Ovary (tissue), 9 donors: Measurements from ENCODE around the gene IKBIP. TPM values are rescaled to one million over a fixed set of nuclear protein-coding genes. Genes with fewer than 3 reads are reported as not detected.

Experiments
- DNase-seq, 5 donors: peaks; one replicate each; pipeline ENCODE4 v3.0.0-alpha.2; 2019 to 2020
- H3K27ac ChIP-seq, 2 donors: fragments of 200-600 bp; one replicate each; pipeline versions ENCODE4 v1.5.1 to v1.8.0; 2019 to 2022
- H3K27me3 ChIP-seq: fragments of 200-600 bp; one replicate; pipeline ENCODE4 v1.8.0; 2022
- H3K36me3 ChIP-seq: fragments of 200-600 bp; sonication (generic); one replicate; pipeline ENCODE4 v1.5.1; 2019
- H3K4me1 ChIP-seq: one replicate; pipeline ENCODE4 v1.8.1; 2013; ENCODE audit warnings: mild to moderate bottlenecking, moderate library complexity; ENCODE audit not compliant: insufficient read depth
- H3K4me3 ChIP-seq: fragments of 200-600 bp; sonication (generic); one replicate; pipeline ENCODE4 v1.5.1; 2017
- H3K9me3 ChIP-seq, 2 donors: fragments of 200-600 bp in 1 of 2; sonication (generic) in 1 of 2; one replicate each; pipeline versions ENCODE4 v1.5.1 to v1.8.1; 2013 to 2019; ENCODE audit warnings: mild to moderate bottlenecking in 1 of 2, moderate library complexity in 1 of 2
- EP300 ChIP-seq: sonication (generic); formaldehyde crosslinking; IDR thresholded peaks from one replicate; pipeline ENCODE4 v1.6.1; 2017; ENCODE audit warnings: antibody characterized with exemption
- POLR2A ChIP-seq: fragments of 450-650 bp; IDR thresholded peaks from one replicate; pipeline ENCODE4 v1.6.1; 2017; ENCODE audit warnings: antibody characterized with exemption, mild to moderate bottlenecking, moderate library complexity
- WGBS, 3 donors: extraction: QIAGEN DNeasy Blood & Tissue Kit in 1 of 3; methylation state at CpG; one replicate each; pipeline versions ENCODE4 v1.1.5 to v1.1.7; 2013 to 2017; 5-methylcytosine and 5-hydroxymethylcytosine counted together
- intact Hi-C, 4 donors: fragments of 100-400 bp; cut with DNase I; formaldehyde crosslinking; loops; one replicate each; pipeline versions ENCODE4 v1.11.0 to v1.15.1; 2022 to 2023
- polyA plus RNA-seq, 2 donors: library from polyadenylated mRNA; stranded (reverse); fragments of 200-250 nt in 1 of 2; fragments of 350-450 nt in 1 of 2; fragmentation: Illumina TruSeq in 1 of 2; extraction: RNeasy Lipid Tissue Mini Kit (QIAGEN cat#74804) in 1 of 2; gene quantifications; one replicate each; pipeline ENCODE4 v1.2.3, GENCODE V29; 2013 to 2014
- total RNA-seq, 7 donors: library from RNA; depleted of rRNA in 2 of 7; stranded (reverse); fragments of >200 nt in 2 of 7; fragmentation: NEBNext Ultra II Directional in 3 of 7; extraction: Animal tissue kit (Norgen Biotek cat#: 25700) in 3 of 7; gene quantifications; one replicate each; pipeline versions ENCODE4 v1.1.0 to v1.2.4, GENCODE V29; 2016 to 2023
- TF ChIP-seq, protein P1 (sequence below), 3 donors: fragments of 450-650 bp in 2 of 3; fragments of 200-600 bp in 1 of 3; IDR thresholded peaks; one replicate each; pipeline versions ENCODE4 v1.5.1 to v1.8.0; 2016 to 2022; ENCODE audit warnings: antibody characterized with exemption in 3 of 3, mild to moderate bottlenecking in 1 of 3
- donor health status: DM: no; HTN: no; CAD: no; lungs with moderate emphysema.
- donor health status: DM: no; HTN: no; CAD: no.
- donor health status: Bipolar disorder and iron deficiency.
- donor health status: DM: yes; HTN: yes; CAD: no.
- donor health status: DM: no; HTN: no; CAD: no.
- donor health status: DM: yes; HTN: yes; CAD: no.

IKBIP gene
- total and polyA plus RNA-seq, 9 donors, result 6.8 to 12.4 (median 9.8) TPM

DNA sequence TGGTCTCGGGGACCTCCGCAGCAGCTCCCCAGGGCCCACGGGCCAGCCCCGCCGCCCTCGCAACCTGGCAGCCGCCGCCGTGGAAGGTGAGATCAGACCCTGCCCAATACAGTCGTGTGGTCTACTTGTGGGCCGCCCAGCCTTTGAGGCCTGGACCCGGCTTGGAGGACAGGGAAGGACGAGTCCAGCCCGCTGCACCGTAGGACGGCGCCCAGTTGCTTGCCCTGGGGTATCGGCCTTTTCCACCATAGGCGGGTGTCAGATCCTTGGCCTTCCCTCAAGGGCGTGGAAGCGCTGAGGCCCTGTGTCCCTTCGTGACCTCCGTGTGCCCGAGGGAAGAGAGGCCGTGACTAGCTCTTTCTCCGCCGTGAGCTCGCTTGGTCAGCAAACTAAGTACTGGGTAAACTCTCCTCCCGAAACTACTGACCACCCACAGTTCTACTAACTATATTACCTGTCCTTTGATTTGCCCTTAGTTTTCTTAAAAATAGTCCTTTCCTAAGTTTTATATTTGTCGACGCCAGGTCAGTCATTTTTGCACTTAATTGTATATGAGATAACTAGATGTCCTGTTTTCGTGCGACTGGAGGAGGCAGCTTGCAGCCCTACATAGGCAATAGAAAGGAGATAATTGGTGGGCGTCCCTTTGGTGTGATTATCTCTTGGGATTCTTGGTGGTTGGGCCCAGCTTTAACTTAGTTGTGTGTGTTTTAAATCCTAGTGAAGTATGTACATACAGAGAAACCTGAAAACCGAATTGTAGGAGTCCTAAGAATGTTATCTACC, 50.3 kb downstream of the IKBIP start:
- Histone ChIP-seq H3K36me3 (no peaks in the 10 kb centered on the region), H3K4me1 (peaks cover 7% of the 10 kb centered on the region), H3K4me3 (peak overlapping the region; percentile 91), H3K9me3 (no peaks in the 10 kb centered on the region), H3K27me3 (no peaks in the 10 kb centered on the region), H3K27ac (peak overlapping the region; percentile 85 to 92)
- TF ChIP-seq EP300 (no peak), POLR2A (no peak)
- TF ChIP-seq, protein P1, sequence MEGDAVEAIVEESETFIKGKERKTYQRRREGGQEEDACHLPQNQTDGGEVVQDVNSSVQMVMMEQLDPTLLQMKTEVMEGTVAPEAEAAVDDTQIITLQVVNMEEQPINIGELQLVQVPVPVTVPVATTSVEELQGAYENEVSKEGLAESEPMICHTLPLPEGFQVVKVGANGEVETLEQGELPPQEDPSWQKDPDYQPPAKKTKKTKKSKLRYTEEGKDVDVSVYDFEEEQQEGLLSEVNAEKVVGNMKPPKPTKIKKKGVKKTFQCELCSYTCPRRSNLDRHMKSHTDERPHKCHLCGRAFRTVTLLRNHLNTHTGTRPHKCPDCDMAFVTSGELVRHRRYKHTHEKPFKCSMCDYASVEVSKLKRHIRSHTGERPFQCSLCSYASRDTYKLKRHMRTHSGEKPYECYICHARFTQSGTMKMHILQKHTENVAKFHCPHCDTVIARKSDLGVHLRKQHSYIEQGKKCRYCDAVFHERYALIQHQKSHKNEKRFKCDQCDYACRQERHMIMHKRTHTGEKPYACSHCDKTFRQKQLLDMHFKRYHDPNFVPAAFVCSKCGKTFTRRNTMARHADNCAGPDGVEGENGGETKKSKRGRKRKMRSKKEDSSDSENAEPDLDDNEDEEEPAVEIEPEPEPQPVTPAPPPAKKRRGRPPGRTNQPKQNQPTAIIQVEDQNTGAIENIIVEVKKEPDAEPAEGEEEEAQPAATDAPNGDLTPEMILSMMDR (IDR thresholded peaks at IDR 0.05), result no peak
- WGBS, 3 donors, result 0 to 1% (median 1%) methylated on average over 33 to 35 of the region's 35 CpGs
- DNase-seq, result no peak
- intact Hi-C loops, result loop anchor here in 1 of 4 donors (10.0 kb wide), 1 partner anchor 51 kb away; the partner anchor contains the start of genes APAF1 and IKBIP

GRCh38 chr12:98593351-98594049, 51.1 kb downstream of the IKBIP start, which contains the start of gene SLC25A3:
SLC25A3 (plus strand) TSS chr12:98593686; CDS start chr12:98593979, 293 bp downstream.
- 0 to 1% (median 0%) methylated on average over 60 to 67 of the region's 67 CpGs for WGBS, 3 donors
- H3K36me3 ChIP-seq, result no peaks in the 10 kb centered on the region
- H3K4me1 ChIP-seq, result peaks cover 7% of the 10 kb centered on the region
- no peaks in the 10 kb centered on the region for H3K27me3 ChIP-seq
- H3K27ac ChIP-seq, result peak within 1 kb of the TSS; percentile 85 to 92
- H3K9me3 ChIP-seq, result no peaks in the 10 kb centered on the region
- H3K4me3 ChIP-seq, result peak within 1 kb of the TSS; percentile 91
- TF ChIP-seq POLR2A (peak; percentile 92), EP300 (no peak)
- TF ChIP-seq, protein P1 (IDR thresholded peaks at IDR 0.05), result peak in 1 of 3 donors; percentile 12
- DNase-seq, result peak; percentile 96 to 98 (median 97)
- intact Hi-C loops, result loop anchor here in 1 of 4 donors (10.0 kb wide), 1 partner anchor 51 kb away; the partner anchor contains the start of genes APAF1 and IKBIP

- 31 to 46% (median 42%) methylated on average over 9 of the region's 9 CpGs for WGBS, 3 donors
- TF ChIP-seq POLR2A (no peak), EP300 (no peak)
- TF ChIP-seq, protein P1 (IDR thresholded peaks at IDR 0.05), result no peak
Measured at GRCh38 chr12:98592825-98593322, 51.7 kb downstream of the IKBIP start.

DNA sequence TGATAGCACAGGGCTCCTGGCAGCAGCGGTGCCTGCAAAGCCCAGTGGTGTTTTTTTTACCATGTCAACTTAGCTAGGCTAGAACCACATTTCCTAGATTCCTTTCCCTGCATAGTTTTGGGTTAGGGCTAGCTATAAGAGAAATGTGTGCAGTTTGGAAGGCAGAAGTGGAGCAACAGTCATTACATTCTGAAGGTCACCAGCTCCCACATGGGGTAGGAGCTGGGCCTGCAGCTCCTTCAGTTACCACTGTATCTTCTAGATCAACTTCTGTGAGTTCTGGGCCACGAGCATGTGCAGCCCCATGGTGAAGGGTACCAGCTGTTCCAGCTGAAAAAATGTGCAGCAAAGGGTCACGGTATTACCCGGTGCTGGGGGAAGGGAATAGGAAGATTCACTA, 53.4 kb downstream of the IKBIP start:
- Histone ChIP-seq H3K4me1 (peaks cover 4% of the 10 kb centered on the region), H3K27me3 (no peaks in the 10 kb centered on the region), H3K36me3 (no peaks in the 10 kb centered on the region), H3K9me3 (no peaks in the 10 kb centered on the region), H3K4me3 (no peak overlapping the region), H3K27ac (no peak overlapping the region)
- no peak for DNase-seq
- intact Hi-C loops, result loop anchor here in 1 of 4 donors (10.0 kb wide), 1 partner anchor 54 kb away; the partner anchor contains the start of genes APAF1 and IKBIP
- TF ChIP-seq EP300 (no peak), POLR2A (no peak)
- TF ChIP-seq, protein P1 (IDR thresholded peaks at IDR 0.05), result no peak
- WGBS, 3 donors, result 20 to 49% (median 21%) methylated on average over 4 of the region's 4 CpGs

More at GRCh38 chr12:98592825-98593322, 51.7 kb downstream of the IKBIP start:
- no peaks in the 10 kb centered on the region for H3K27me3 ChIP-seq
- DNase-seq, result no peak
- peaks cover 7% of the 10 kb centered on the region for H3K4me1 ChIP-seq
- peak overlapping the region in 1 of 2 donors; percentile 85 for H3K27ac ChIP-seq
- no peaks in the 10 kb centered on the region for H3K9me3 ChIP-seq
- H3K36me3 ChIP-seq, result no peaks in the 10 kb centered on the region
- H3K4me3 ChIP-seq, result peak overlapping the region; percentile 91
- intact Hi-C loops, result loop anchor here in 1 of 4 donors (10.0 kb wide), 1 partner anchor 52 kb away; the partner anchor contains the start of genes APAF1 and IKBIP
